Neural progenitor cell (in vitro differentiated cells): ENCODE measurements around the gene PRKCE. TPM values are rescaled to one million over a fixed set of nuclear protein-coding genes. Genes with fewer than 3 reads are reported as not detected.
A peak's percentile ranks its signal among the peaks of the same experiment; 100 is the strongest.

Experiments
- DNase-seq: peaks from one replicate; pipeline ENCODE4 v3.0.0-alpha.2; 2016; ENCODE audit warnings: low spot score
- H2AFZ ChIP-seq: fragments of 200-600 bp; sonication (generic); replicated peaks from 2 replicates; pipeline ENCODE4 v1.6.1; 2016; ENCODE audit warnings: antibody characterized with exemption
- H3F3A ChIP-seq: fragments of 200-600 bp; sonication (generic); 2 replicates; pipeline ENCODE4 v1.6.1; 2016; ENCODE audit warnings: antibody characterized with exemption, low read depth
- H3K27ac ChIP-seq: fragments of 200-600 bp; sonication (generic); 2 replicates; pipeline ENCODE4 v1.5.1; 2016; ENCODE audit warnings: mild to moderate bottlenecking
- H3K27me3 ChIP-seq: fragments of 200-600 bp; sonication (generic); 2 replicates; pipeline ENCODE4 v1.6.1; 2016; ENCODE audit warnings: mild to moderate bottlenecking, moderate library complexity
- H3K36me3 ChIP-seq: fragments of 200-600 bp; sonication (generic); 2 replicates; pipeline ENCODE4 v1.5.1; 2016
- H3K4me1 ChIP-seq: fragments of 200-600 bp; sonication (generic); 2 replicates; pipeline ENCODE4 v1.6.1; 2016; ENCODE audit warnings: mixed run types
- H3K4me2 ChIP-seq: fragments of 200-600 bp; sonication (generic); 2 replicates; pipeline ENCODE4 v1.6.1; 2016
- H3K4me3 ChIP-seq: fragments of 200-600 bp; sonication (generic); 2 replicates; pipeline ENCODE4 v1.5.1; 2016
- H3K79me2 ChIP-seq: fragments of 200-600 bp; sonication (generic); 2 replicates; pipeline ENCODE4 v1.6.1; 2016; ENCODE audit warnings: low read depth
- H3K9ac ChIP-seq: fragments of 200-600 bp; sonication (generic); 2 replicates; pipeline ENCODE4 v1.6.1; 2016
- H3K9me3 ChIP-seq: fragments of 200-600 bp; sonication (generic); 2 replicates; pipeline ENCODE4 v1.5.1; 2016; ENCODE audit warnings: low read depth
- H4K20me1 ChIP-seq: fragments of 200-600 bp; sonication (generic); 2 replicates; pipeline ENCODE4 v1.6.1; 2016; ENCODE audit warnings: low read depth
- H3K27ac Mint-ChIP-seq: 3 replicates; pipeline ENCODE4 v1.8.0; 2021; ENCODE audit warnings: mixed read lengths
- H3K27me3 Mint-ChIP-seq: 2 replicates; pipeline ENCODE4 v1.8.0; 2022; ENCODE audit warnings: low read depth, mild to moderate bottlenecking, inconsistent platforms, moderate library complexity, mixed read lengths; ENCODE audit not compliant: insufficient read depth
- H3K36me3 Mint-ChIP-seq: 3 replicates; pipeline ENCODE4 v1.8.0; 2021; ENCODE audit warnings: mixed read lengths
- H3K4me1 Mint-ChIP-seq: 3 replicates; pipeline ENCODE4 v1.8.0; 2021; ENCODE audit warnings: mixed read lengths
- H3K4me3 Mint-ChIP-seq: 3 replicates; pipeline ENCODE4 v1.8.0; 2021; ENCODE audit warnings: mild to moderate bottlenecking, moderate library complexity, mixed read lengths
- H3K9me3 Mint-ChIP-seq: 3 replicates; pipeline ENCODE4 v1.8.0; 2020; ENCODE audit warnings: mixed read lengths
- EZH2 ChIP-seq: fragments of 200-600 bp; sonication (generic); IDR thresholded peaks from 2 replicates; pipeline ENCODE4 v1.6.1; 2017; ENCODE audit warnings: antibody characterized with exemption, mild to moderate bottlenecking, moderate library complexity
- EZH2phosphoT487 ChIP-seq: fragments of 200-600 bp; sonication (generic); IDR thresholded peaks from 2 replicates; pipeline ENCODE4 v1.6.1; 2017; ENCODE audit warnings: antibody characterized with exemption
- total RNA-seq: library from RNA; depleted of rRNA; stranded (reverse); fragments of >200 nt; gene quantifications from 2 replicates; pipeline ENCODE4 v1.2.3, GENCODE V29; 2015; ENCODE audit warnings: low replicate concordance
- TF ChIP-seq, protein P1 (sequence below): fragments of 200-600 bp; sonication (generic); IDR thresholded peaks from 2 replicates; pipeline ENCODE4 v1.5.1; 2017; ENCODE audit warnings: antibody characterized with exemption, mild to moderate bottlenecking

PRKCE gene
- total RNA-seq, 1 donor from 2014 or later = 4.1 TPM

DNA sequence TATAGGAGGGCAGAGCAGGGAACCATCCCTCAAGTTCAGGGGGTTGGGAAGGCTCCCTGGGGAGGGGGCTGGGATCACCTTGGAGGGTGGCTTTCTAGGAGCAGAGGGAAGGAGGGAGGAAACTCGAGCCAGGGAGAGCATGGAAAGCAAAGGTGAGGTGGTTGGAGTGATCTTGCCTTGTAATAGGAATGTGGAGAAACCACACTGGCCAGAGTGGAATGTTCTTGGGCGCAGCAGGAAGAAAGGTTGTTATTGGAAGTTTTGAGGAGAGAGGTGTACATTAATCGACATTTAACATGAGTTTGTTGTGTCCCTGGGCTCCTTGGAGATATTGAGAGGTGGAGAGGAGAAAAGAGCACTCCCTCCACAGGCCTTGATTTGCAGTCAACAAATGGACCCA, 272.2 kb downstream of the PRKCE start:
- no peaks in the 10 kb centered on the region for H3K9me3 ChIP-seq
- Mint-ChIP-seq H3K36me3 (no peaks in the 10 kb centered on the region), H3K27ac (no peak overlapping the region), H3K9me3 (no peaks in the 10 kb centered on the region), H3K4me1 (no peaks in the 10 kb centered on the region), H3K27me3 (no peaks in the 10 kb centered on the region), H3K4me3 (no peak overlapping the region)
- H3K36me3 ChIP-seq = no peaks in the 10 kb centered on the region
- H4K20me1 ChIP-seq = no peaks in the 10 kb centered on the region
- H2AFZ ChIP-seq = no peak overlapping the region
- H3K4me2 ChIP-seq = no peak overlapping the region
- no peak for DNase-seq
- no peak overlapping the region for H3K9ac ChIP-seq
- no peak for TF ChIP-seq EZH2phosphoT487
- TF ChIP-seq, protein P1, sequence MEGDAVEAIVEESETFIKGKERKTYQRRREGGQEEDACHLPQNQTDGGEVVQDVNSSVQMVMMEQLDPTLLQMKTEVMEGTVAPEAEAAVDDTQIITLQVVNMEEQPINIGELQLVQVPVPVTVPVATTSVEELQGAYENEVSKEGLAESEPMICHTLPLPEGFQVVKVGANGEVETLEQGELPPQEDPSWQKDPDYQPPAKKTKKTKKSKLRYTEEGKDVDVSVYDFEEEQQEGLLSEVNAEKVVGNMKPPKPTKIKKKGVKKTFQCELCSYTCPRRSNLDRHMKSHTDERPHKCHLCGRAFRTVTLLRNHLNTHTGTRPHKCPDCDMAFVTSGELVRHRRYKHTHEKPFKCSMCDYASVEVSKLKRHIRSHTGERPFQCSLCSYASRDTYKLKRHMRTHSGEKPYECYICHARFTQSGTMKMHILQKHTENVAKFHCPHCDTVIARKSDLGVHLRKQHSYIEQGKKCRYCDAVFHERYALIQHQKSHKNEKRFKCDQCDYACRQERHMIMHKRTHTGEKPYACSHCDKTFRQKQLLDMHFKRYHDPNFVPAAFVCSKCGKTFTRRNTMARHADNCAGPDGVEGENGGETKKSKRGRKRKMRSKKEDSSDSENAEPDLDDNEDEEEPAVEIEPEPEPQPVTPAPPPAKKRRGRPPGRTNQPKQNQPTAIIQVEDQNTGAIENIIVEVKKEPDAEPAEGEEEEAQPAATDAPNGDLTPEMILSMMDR = no peak
- H3K4me3 ChIP-seq = no peak overlapping the region
- no peaks in the 10 kb centered on the region for H3K27me3 ChIP-seq
- no peaks in the 10 kb centered on the region for H3K79me2 ChIP-seq
- peaks cover 8% of the 10 kb centered on the region for H3K4me1 ChIP-seq
- H3F3A ChIP-seq = no peaks in the 10 kb centered on the region
- H3K27ac ChIP-seq = no peak overlapping the region

DNA sequence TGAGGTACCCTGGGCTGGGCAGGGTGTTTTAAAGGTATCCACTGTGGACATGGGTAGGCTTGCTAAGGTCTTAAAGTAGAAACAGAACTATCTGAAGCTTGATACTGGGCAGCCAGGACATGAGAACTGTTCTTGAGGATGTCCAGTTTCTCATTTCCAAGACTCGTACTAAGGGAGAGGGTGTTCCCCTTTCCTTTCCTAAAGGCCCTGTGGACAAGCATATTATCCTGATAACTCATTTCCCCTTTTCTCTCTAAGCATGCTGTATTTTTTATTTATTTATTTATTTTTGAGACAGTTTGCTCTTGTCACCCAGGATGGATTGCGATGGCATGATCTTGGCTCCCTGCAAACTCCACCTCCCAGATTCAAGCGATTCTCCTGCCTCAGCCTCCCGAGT, 273.6 kb downstream of the PRKCE start:
- H3K9me3 Mint-ChIP-seq = no peaks in the 10 kb centered on the region
- no peaks in the 10 kb centered on the region for H3K36me3 Mint-ChIP-seq
- no peaks in the 10 kb centered on the region for H3K9me3 ChIP-seq
- TF ChIP-seq, protein P1 = no peak
- TF ChIP-seq EZH2 (no peak), EZH2phosphoT487 (no peak)
- H3F3A ChIP-seq = no peaks in the 10 kb centered on the region
- H3K4me1 ChIP-seq = peaks cover 8% of the 10 kb centered on the region
- no peak overlapping the region for H3K9ac ChIP-seq
- H3K27ac Mint-ChIP-seq = no peak overlapping the region
- no peaks in the 10 kb centered on the region for H3K4me1 Mint-ChIP-seq
- H3K79me2 ChIP-seq = no peaks in the 10 kb centered on the region
- H3K27me3 Mint-ChIP-seq = no peaks in the 10 kb centered on the region
- H3K4me2 ChIP-seq = no peak overlapping the region
- H3K27ac ChIP-seq = no peak overlapping the region
- H3K36me3 ChIP-seq = no peaks in the 10 kb centered on the region
- H3K4me3 ChIP-seq = no peak overlapping the region
- no peaks in the 10 kb centered on the region for H4K20me1 ChIP-seq
- no peak overlapping the region for H2AFZ ChIP-seq
- no peak for DNase-seq
- no peaks in the 10 kb centered on the region for H3K27me3 ChIP-seq
- H3K4me3 Mint-ChIP-seq = no peak overlapping the region

- H3K4me3 Mint-ChIP-seq = no peak overlapping the region
- peak overlapping the region; percentile 23 for H3K27ac Mint-ChIP-seq
- H3K4me1 Mint-ChIP-seq = no peaks in the 10 kb centered on the region
These were observed 274.3 kb downstream of the PRKCE start for GRCh38 chr2:45925636-45926366.

GRCh38 chr2:45928946-45929345, 277.5 kb downstream of the PRKCE start:
- Mint-ChIP-seq H3K4me3 (no peak overlapping the region), H3K27me3 (no peaks in the 10 kb centered on the region)

More at GRCh38 chr2:45925636-45926366, 274.3 kb downstream of the PRKCE start:
- Histone ChIP-seq H2AFZ (no peak overlapping the region), H3K27ac (no peak overlapping the region), H3F3A (no peaks in the 10 kb centered on the region), H3K9ac (no peak overlapping the region), H3K36me3 (no peaks in the 10 kb centered on the region), H4K20me1 (no peaks in the 10 kb centered on the region), H3K4me2 (no peak overlapping the region), H3K27me3 (no peaks in the 10 kb centered on the region), H3K4me3 (no peak overlapping the region), H3K9me3 (no peaks in the 10 kb centered on the region), H3K79me2 (no peaks in the 10 kb centered on the region), H3K4me1 (peaks cover 8% of the 10 kb centered on the region)
- DNase-seq = no peak
- H3K36me3 Mint-ChIP-seq = no peaks in the 10 kb centered on the region
- TF ChIP-seq EZH2phosphoT487 (no peak), EZH2 (no peak)
- H3K9me3 Mint-ChIP-seq = no peaks in the 10 kb centered on the region
- no peaks in the 10 kb centered on the region for H3K27me3 Mint-ChIP-seq

More at GRCh38 chr2:45928946-45929345, 277.5 kb downstream of the PRKCE start:
- Mint-ChIP-seq H3K27ac (no peak overlapping the region), H3K9me3 (no peaks in the 10 kb centered on the region), H3K36me3 (peaks cover 2% of the 10 kb centered on the region), H3K4me1 (no peaks in the 10 kb centered on the region)
- TF ChIP-seq EZH2phosphoT487 (no peak), EZH2 (no peak)
- TF ChIP-seq, protein P1 = no peak
- H3K9me3 ChIP-seq = no peaks in the 10 kb centered on the region
- no peak overlapping the region for H3K9ac ChIP-seq
- no peak overlapping the region for H2AFZ ChIP-seq
- H3K79me2 ChIP-seq = no peaks in the 10 kb centered on the region
- no peak overlapping the region for H3K4me3 ChIP-seq
- no peaks in the 10 kb centered on the region for H4K20me1 ChIP-seq
- H3K27ac ChIP-seq = no peak overlapping the region
- no peaks in the 10 kb centered on the region for H3K36me3 ChIP-seq
- no peak for DNase-seq
- no peak overlapping the region for H3K4me2 ChIP-seq
- no peaks in the 10 kb centered on the region for H3K27me3 ChIP-seq
- H3K4me1 ChIP-seq = no peaks in the 10 kb centered on the region
- no peaks in the 10 kb centered on the region for H3F3A ChIP-seq
